Upper lobe of right lung (tissue), 1 donor: ENCODE measurements around the gene GPN3. TPM values are rescaled to one million over a fixed set of nuclear protein-coding genes. Genes with fewer than 3 reads are reported as not detected.
"Not testable (repeated sequence)": the region's sequence is repeated elsewhere in the genome, so short reads cannot be mapped to it uniquely, and the experiment has no call there.

ENCODE experiments used
- ATAC-seq: fragments of 200-7000 bp; cut with Tn5 transposase; one replicate; pipeline ENCODE4 v1.9.1; 2020; ENCODE audit warnings: mild to moderate bottlenecking, moderate library complexity
- DNase-seq: peaks from one replicate; pipeline ENCODE4 v3.0.0-alpha.2; 2020
- H3K27ac ChIP-seq: fragments of 200-600 bp; one replicate; pipeline ENCODE4 v1.8.0; 2022
- H3K27me3 ChIP-seq: fragments of 200-600 bp; one replicate; pipeline ENCODE4 v1.8.0; 2022; ENCODE audit warnings: mild to moderate bottlenecking
- H3K36me3 ChIP-seq: fragments of 200-600 bp; one replicate; pipeline ENCODE4 v1.8.0; 2022
- H3K4me1 ChIP-seq: fragments of 200-600 bp; one replicate; pipeline ENCODE4 v1.8.0; 2022
- H3K4me3 ChIP-seq: fragments of 200-600 bp; one replicate; pipeline ENCODE4 v1.8.0; 2022; ENCODE audit warnings: mild to moderate bottlenecking
- H3K9me3 ChIP-seq: fragments of 200-600 bp; one replicate; pipeline ENCODE4 v1.8.0; 2022
- CTCF ChIP-seq: fragments of 200-600 bp; IDR thresholded peaks from one replicate; pipeline ENCODE4 v1.8.0; 2022; ENCODE audit warnings: antibody characterized with exemption
- intact Hi-C: fragments of 100-400 bp; cut with DNase I; formaldehyde crosslinking; loops from one replicate; pipeline ENCODE4 v1.11.0; 2022
- total RNA-seq: library from RNA; stranded (reverse); fragmentation: NEBNext Ultra II Directional; extraction: Animal tissue kit (Norgen Biotek cat#: 25700); gene quantifications from one replicate; pipeline ENCODE4 v1.2.1, GENCODE V29; 2021
- donor health status: DM: no; HTN: yes; CAD: no; lungs with severe emphysema.

The GPN3 gene
- total RNA-seq, 1 donor from 2014 or later, result 25.5 TPM

GRCh38 chr12:110475426-110475825 is 7.4 kb upstream of the GPN3 start:
- intact Hi-C loops, result no loop called here

GRCh38 chr12:110467847-110468213 is 227 bp downstream of the GPN3 start:
- Histone ChIP-seq H3K36me3 (peaks cover 21% of the 10 kb centered on the region), H3K4me3 (peak overlapping the region; percentile 76), H3K27ac (peak overlapping the region; percentile 93), H3K27me3 (no peaks in the 10 kb centered on the region), H3K9me3 (no peaks in the 10 kb centered on the region), H3K4me1 (peaks cover 20% of the 10 kb centered on the region)
- ATAC-seq, result no peak
- TF ChIP-seq CTCF, result no peak
- no peak for DNase-seq
- intact Hi-C loops, result no loop called here

More at GRCh38 chr12:110475426-110475825, 7.4 kb upstream of the GPN3 start:
- no peaks in the 10 kb centered on the region for H3K4me1 ChIP-seq
- H3K27ac ChIP-seq, result no peak overlapping the region
- H3K4me3 ChIP-seq, result no peak overlapping the region
- H3K9me3 ChIP-seq, result no peaks in the 10 kb centered on the region
- DNase-seq, result no peak
- no peak for ATAC-seq
- H3K36me3 ChIP-seq, result no peaks in the 10 kb centered on the region
- H3K27me3 ChIP-seq, result no peaks in the 10 kb centered on the region
- no peak for TF ChIP-seq CTCF

- DNase-seq (no peak), ATAC-seq (no peak)
- peaks cover 20% of the 10 kb centered on the region for H3K4me1 ChIP-seq
- intact Hi-C loops, result no loop called here
- no peaks in the 10 kb centered on the region for H3K27me3 ChIP-seq
- H3K4me3 ChIP-seq, result peak overlapping the region; percentile 76
- no peaks in the 10 kb centered on the region for H3K9me3 ChIP-seq
- no peak for TF ChIP-seq CTCF
- peaks cover 31% of the 10 kb centered on the region for H3K36me3 ChIP-seq
- no peak overlapping the region for H3K27ac ChIP-seq
These were observed 1.3 kb downstream of the GPN3 start for GRCh38 chr12:110466791-110467190.

GRCh38 chr12:110465765-110466164 is 2.3 kb downstream of the GPN3 start:
- H3K4me3 ChIP-seq, ATAC-seq, H3K27ac ChIP-seq, H3K27me3 ChIP-seq, DNase-seq, H3K9me3 ChIP-seq, intact Hi-C loops: not testable (repeated sequence)
- Histone ChIP-seq H3K36me3 (peaks cover 40% of the 10 kb centered on the region), H3K4me1 (peaks cover 20% of the 10 kb centered on the region)

GRCh38 chr12:110465024-110465423 is 3.0 kb downstream of the GPN3 start:
- no peak for TF ChIP-seq CTCF
- intact Hi-C loops, result no loop called here

GRCh38 chr12:110461189-110461588 is 6.9 kb downstream of the GPN3 start:
- ATAC-seq, DNase-seq, H3K4me3 ChIP-seq, H3K27me3 ChIP-seq, H3K27ac ChIP-seq, intact Hi-C loops, H3K4me1 ChIP-seq, H3K9me3 ChIP-seq: not testable (repeated sequence)
- H3K36me3 ChIP-seq, result peaks cover 69% of the 10 kb centered on the region

More at GRCh38 chr12:110465024-110465423, 3.0 kb downstream of the GPN3 start:
- Histone ChIP-seq H3K9me3 (no peaks in the 10 kb centered on the region), H3K27ac (no peak overlapping the region), H3K4me3 (no peak overlapping the region), H3K36me3 (peaks cover 46% of the 10 kb centered on the region), H3K27me3 (no peaks in the 10 kb centered on the region), H3K4me1 (peaks cover 19% of the 10 kb centered on the region)
- no peak for ATAC-seq
- no peak for DNase-seq

GRCh38 chr12:110458756-110459155 is 9.3 kb downstream of the GPN3 start:
- H3K9me3 ChIP-seq, result no peaks in the 10 kb centered on the region
- peaks cover 72% of the 10 kb centered on the region for H3K36me3 ChIP-seq
- H3K27me3 ChIP-seq, result no peaks in the 10 kb centered on the region
- DNase-seq (no peak), ATAC-seq (no peak)
- peaks cover 12% of the 10 kb centered on the region for H3K4me1 ChIP-seq
- no peak overlapping the region for H3K27ac ChIP-seq
- intact Hi-C loops, result no loop called here
- no peak for TF ChIP-seq CTCF
- H3K4me3 ChIP-seq, result no peak overlapping the region
